Panc1 (cell line): ENCODE results near the gene ADAM22. TPM values are rescaled to one million over a fixed set of nuclear protein-coding genes. Genes with fewer than 3 reads are reported as not detected.

Experiments used
- ATAC-seq: fragments of 200-7000 bp; cut with Tn5 transposase; 2 replicates; pipeline ENCODE4 v1.9.1; 2020; ENCODE audit warnings: mild to moderate bottlenecking, moderate library complexity
- BruUV-seq: library from RNA; stranded (reverse); fragments of 400-500 nt; replicated peaks from 2 replicates; lab custom pipeline; 2021; lab: Mats Ljungman, UMichigan
- CTCF ChIA-PET: fragments of 300-600 bp; sonication (Branson Sonifier 250); formaldehyde crosslinking; loops from one replicate; lab custom pipeline; 2022; ENCODE audit warnings: antibody characterized with exemption; lab: Charles Lee
- POLR2A ChIA-PET: fragments of 300-600 bp; sonication (Branson Sonifier 250); formaldehyde crosslinking; loops from one replicate; lab custom pipeline; 2022; ENCODE audit warnings: antibody characterized with exemption; lab: Charles Lee
- DNase-seq: peaks from one replicate; pipeline ENCODE4 v3.0.0-alpha.2; 2010; ENCODE audit warnings: low read depth, low spot score
- H3K27ac ChIP-seq: 2 replicates; pipeline ENCODE4 v1.5.1; 2011; ENCODE audit warnings: mild to moderate bottlenecking, low read length, inconsistent platforms
- H3K27me3 ChIP-seq: fragments of 200-500 bp; sonication (Bioruptor generic); 2 replicates; pipeline ENCODE4 v1.6.0; 2014; ENCODE audit warnings: low read length, inconsistent platforms; ENCODE audit not compliant: control insufficient read depth, insufficient read depth
- H3K36me3 ChIP-seq: fragments of 200-500 bp; sonication (Bioruptor generic); 2 replicates; pipeline ENCODE4 v1.5.1; 2014; ENCODE audit warnings: inconsistent platforms, mild to moderate bottlenecking, low read length, moderate library complexity; ENCODE audit not compliant: control insufficient read depth, insufficient read depth
- H3K4me1 ChIP-seq: 2 replicates; pipeline ENCODE4 v1.5.1; 2011; ENCODE audit warnings: inconsistent platforms, mild to moderate bottlenecking, low read length, moderate library complexity; ENCODE audit not compliant: control insufficient read depth, insufficient read depth
- H3K4me3 ChIP-seq, 2 experiments: 2 replicates each; pipeline ENCODE4 v1.5.1; 2011 to 2012; ENCODE audit warnings: low read depth in 2 of 2, low read length in 2 of 2, mild to moderate bottlenecking in 2 of 2, inconsistent platforms in 1 of 2, moderate library complexity in 1 of 2
- H3K9me3 ChIP-seq: fragments of 200-500 bp; sonication (Bioruptor generic); 2 replicates; pipeline ENCODE4 v1.5.1; 2014; ENCODE audit warnings: low read depth, mild to moderate bottlenecking, inconsistent platforms, low read length, moderate library complexity; ENCODE audit not compliant: control insufficient read depth, insufficient read depth
- POLR2AphosphoS5 ChIP-seq: IDR thresholded peaks from 2 replicates; pipeline ENCODE4 v1.6.1; 2012; ENCODE audit warnings: mild to moderate bottlenecking, low read depth, low read length, moderate library complexity
- SIN3A ChIP-seq: IDR thresholded peaks from 2 replicates; pipeline ENCODE4 v1.6.1; 2012; ENCODE audit warnings: low read depth, mild to moderate bottlenecking, low read length, moderate library complexity, borderline replicate concordance; ENCODE audit not compliant: insufficient read depth
- TCF7L2 ChIP-seq: IDR thresholded peaks from 2 replicates; pipeline ENCODE4 v1.6.1; 2011; ENCODE audit warnings: mild to moderate bottlenecking, low read depth, low read length, inconsistent platforms
- in situ Hi-C: cut with HindIII; loops from 2 replicates; pipeline ENCODE4 v1.10.0; 2016; ENCODE audit warnings: low sequenced_read_pairs, low pct_unique_long_range_greater_than_20kb
- intact Hi-C: fragments of 100-400 bp; cut with micrococcal nuclease; formaldehyde crosslinking; loops from one replicate; pipeline ENCODE4 v1.10.0; 2022; ENCODE audit not compliant: unreplicated experiment
- total RNA-seq: library from RNA; stranded (reverse); gene quantifications from one replicate; pipeline ENCODE4 v1.2.1, GENCODE V29; 2021; ENCODE audit not compliant: unreplicated experiment
- TF ChIP-seq, protein P1 (sequence below), 2 experiments: IDR thresholded peaks; 2 replicates each; pipeline ENCODE4 v1.6.1; 2011 to 2012; ENCODE audit warnings: low read depth in 2 of 2, control low read depth in 1 of 2, low read length in 1 of 2, mild to moderate bottlenecking in 1 of 2, moderate library complexity in 1 of 2; ENCODE audit not compliant: insufficient read depth in 1 of 2
- TF ChIP-seq, protein P2 (sequence below): fragments of 450-650 bp; IDR thresholded peaks from 2 replicates; pipeline ENCODE4 v1.5.1; 2017; ENCODE audit warnings: mild to moderate bottlenecking

Gene ADAM22
- total RNA-seq, 1 experiment from 2014 or later, result 4.2 TPM

DNA sequence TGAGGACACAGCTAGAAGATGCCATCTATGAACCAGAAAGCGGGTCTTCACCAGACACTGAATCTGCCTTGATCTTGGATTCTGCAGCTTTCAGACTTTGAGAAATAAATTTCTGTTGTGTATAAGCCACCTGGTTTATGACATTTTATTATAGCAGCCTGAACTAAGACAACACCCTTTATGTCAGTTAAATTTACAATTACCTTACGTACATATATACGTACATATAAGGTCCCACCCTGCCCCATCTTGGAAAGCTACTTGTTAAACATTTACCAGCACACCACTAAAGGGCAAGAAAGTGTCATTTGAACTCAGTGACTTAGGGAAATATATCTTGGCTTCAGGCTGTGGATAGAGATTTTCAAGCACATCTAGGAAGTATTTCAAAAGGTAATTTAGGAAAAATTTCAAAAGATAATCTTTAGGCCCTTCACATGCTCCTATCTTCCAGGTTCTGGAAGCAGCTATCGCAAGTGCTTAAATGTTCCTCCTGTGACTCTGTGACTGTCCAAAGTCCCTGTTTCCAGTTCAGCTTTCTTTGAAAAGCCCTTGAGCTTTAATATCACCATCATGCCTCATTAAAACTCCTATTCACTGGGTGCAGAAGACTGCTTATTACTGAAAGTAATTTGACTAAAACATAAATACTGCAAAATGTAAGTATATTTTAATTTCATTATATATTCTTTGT lies 295.4 kb downstream of the ADAM22 start:
- TF ChIP-seq, protein P1, sequence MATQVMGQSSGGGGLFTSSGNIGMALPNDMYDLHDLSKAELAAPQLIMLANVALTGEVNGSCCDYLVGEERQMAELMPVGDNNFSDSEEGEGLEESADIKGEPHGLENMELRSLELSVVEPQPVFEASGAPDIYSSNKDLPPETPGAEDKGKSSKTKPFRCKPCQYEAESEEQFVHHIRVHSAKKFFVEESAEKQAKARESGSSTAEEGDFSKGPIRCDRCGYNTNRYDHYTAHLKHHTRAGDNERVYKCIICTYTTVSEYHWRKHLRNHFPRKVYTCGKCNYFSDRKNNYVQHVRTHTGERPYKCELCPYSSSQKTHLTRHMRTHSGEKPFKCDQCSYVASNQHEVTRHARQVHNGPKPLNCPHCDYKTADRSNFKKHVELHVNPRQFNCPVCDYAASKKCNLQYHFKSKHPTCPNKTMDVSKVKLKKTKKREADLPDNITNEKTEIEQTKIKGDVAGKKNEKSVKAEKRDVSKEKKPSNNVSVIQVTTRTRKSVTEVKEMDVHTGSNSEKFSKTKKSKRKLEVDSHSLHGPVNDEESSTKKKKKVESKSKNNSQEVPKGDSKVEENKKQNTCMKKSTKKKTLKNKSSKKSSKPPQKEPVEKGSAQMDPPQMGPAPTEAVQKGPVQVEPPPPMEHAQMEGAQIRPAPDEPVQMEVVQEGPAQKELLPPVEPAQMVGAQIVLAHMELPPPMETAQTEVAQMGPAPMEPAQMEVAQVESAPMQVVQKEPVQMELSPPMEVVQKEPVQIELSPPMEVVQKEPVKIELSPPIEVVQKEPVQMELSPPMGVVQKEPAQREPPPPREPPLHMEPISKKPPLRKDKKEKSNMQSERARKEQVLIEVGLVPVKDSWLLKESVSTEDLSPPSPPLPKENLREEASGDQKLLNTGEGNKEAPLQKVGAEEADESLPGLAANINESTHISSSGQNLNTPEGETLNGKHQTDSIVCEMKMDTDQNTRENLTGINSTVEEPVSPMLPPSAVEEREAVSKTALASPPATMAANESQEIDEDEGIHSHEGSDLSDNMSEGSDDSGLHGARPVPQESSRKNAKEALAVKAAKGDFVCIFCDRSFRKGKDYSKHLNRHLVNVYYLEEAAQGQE (IDR thresholded peaks at IDR 0.05; ENCODE audit: insufficient read depth in 1 of 2, low read depth in 2 of 2, low read length in 1 of 2), result no peak
- no peak for TF ChIP-seq POLR2AphosphoS5
- no peak for TF ChIP-seq SIN3A
- TF ChIP-seq, protein P2, sequence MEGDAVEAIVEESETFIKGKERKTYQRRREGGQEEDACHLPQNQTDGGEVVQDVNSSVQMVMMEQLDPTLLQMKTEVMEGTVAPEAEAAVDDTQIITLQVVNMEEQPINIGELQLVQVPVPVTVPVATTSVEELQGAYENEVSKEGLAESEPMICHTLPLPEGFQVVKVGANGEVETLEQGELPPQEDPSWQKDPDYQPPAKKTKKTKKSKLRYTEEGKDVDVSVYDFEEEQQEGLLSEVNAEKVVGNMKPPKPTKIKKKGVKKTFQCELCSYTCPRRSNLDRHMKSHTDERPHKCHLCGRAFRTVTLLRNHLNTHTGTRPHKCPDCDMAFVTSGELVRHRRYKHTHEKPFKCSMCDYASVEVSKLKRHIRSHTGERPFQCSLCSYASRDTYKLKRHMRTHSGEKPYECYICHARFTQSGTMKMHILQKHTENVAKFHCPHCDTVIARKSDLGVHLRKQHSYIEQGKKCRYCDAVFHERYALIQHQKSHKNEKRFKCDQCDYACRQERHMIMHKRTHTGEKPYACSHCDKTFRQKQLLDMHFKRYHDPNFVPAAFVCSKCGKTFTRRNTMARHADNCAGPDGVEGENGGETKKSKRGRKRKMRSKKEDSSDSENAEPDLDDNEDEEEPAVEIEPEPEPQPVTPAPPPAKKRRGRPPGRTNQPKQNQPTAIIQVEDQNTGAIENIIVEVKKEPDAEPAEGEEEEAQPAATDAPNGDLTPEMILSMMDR, result no peak
- no peak for TF ChIP-seq TCF7L2
- POLR2A ChIA-PET, result no interaction called here
- H3K36me3 ChIP-seq, result no peaks in the 10 kb centered on the region
- DNase-seq (no peak), ATAC-seq (no peak)
- intact Hi-C loops, result no loop called here
- no peak overlapping the region for H3K4me3 ChIP-seq
- no peak overlapping the region for H3K27ac ChIP-seq
- H3K27me3 ChIP-seq, result no peaks in the 10 kb centered on the region
- BruUV-seq, result no TSS peak
- in situ Hi-C loops, result no loop called here
- CTCF ChIA-PET, result no interaction called here
- peaks cover 6% of the 10 kb centered on the region for H3K4me1 ChIP-seq
- peaks cover 4% of the 10 kb centered on the region; the same call in 1 of the 2 replicates for H3K9me3 ChIP-seq

DNA sequence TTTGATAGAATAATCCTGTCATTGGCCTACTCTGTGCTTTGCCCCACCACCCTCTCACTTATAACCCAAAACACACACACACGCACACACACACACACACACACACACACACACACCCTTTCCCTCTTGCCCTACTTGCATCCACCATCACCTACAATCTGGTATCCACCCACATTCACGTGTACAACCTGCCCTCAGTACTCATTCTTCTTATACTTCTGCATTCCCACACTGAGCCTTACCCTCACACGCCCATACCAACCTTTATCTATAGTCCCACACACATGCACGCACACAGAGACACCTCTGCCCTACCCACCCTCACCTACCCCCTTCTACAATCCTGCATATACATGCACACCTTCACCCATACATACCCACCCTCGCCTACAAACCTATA lies 296.6 kb downstream of the ADAM22 start:
- ATAC-seq (no peak), DNase-seq (no peak)
- Histone ChIP-seq H3K36me3 (no peaks in the 10 kb centered on the region), H3K27me3 (no peaks in the 10 kb centered on the region), H3K4me1 (peaks cover 6% of the 10 kb centered on the region), H3K9me3 (peaks cover 4% of the 10 kb centered on the region; the same call in 1 of the 2 replicates), H3K4me3 (no peak overlapping the region), H3K27ac (no peak overlapping the region)
- POLR2A ChIA-PET, result no interaction called here
- CTCF ChIA-PET, result no interaction called here
- in situ Hi-C loops, result no loop called here
- TF ChIP-seq POLR2AphosphoS5 (no peak), TCF7L2 (no peak), SIN3A (no peak)
- TF ChIP-seq, protein P2, result no peak
- TF ChIP-seq, protein P1 (IDR thresholded peaks at IDR 0.05; ENCODE audit: insufficient read depth in 1 of 2, low read depth in 2 of 2, low read length in 1 of 2), result no peak
- intact Hi-C loops, result no loop called here
- BruUV-seq, result no TSS peak
